Kidney (tissue), 14 donors: ENCODE results near the gene DRC3. TPM values are rescaled to one million over a fixed set of nuclear protein-coding genes. Genes with fewer than 3 reads are reported as not detected.
"Not testable (repeated sequence)": the region's sequence is repeated elsewhere in the genome, so short reads cannot be mapped to it uniquely, and the experiment has no call there.

Experiments used
- DNase-seq, 5 donors: peaks; one replicate each; pipeline ENCODE4 v3.0.0-alpha.2; 2013 to 2020
- FAIRE-seq: peaks from 2 replicates; lab custom pipeline; 2012; peaks lifted over from hg19 to GRCh38; lab: Jason Lieb, UNC
- H3K27ac ChIP-seq, 2 donors: one replicate each; pipeline ENCODE4 v1.7.0; 2013; ENCODE audit warnings: low read depth in 2 of 2, low read length in 2 of 2, inconsistent platforms in 1 of 2
- H3K27me3 ChIP-seq: one replicate; pipeline ENCODE4 v1.7.1; 2013; ENCODE audit warnings: low read length, inconsistent platforms; ENCODE audit not compliant: control insufficient read depth, insufficient read depth
- H3K36me3 ChIP-seq, 3 donors: one replicate each; pipeline versions ENCODE4 v1.7.0 to v1.7.1; 2013; ENCODE audit warnings: low read length in 3 of 3, control low read depth in 1 of 3, inconsistent platforms in 1 of 3; ENCODE audit not compliant: insufficient read depth in 3 of 3, control insufficient read depth in 2 of 3
- H3K4me1 ChIP-seq, 3 donors: one replicate each; pipeline versions ENCODE4 v1.7.0 to v1.7.1; 2013; ENCODE audit warnings: low read length in 3 of 3, inconsistent platforms in 1 of 3, low read depth in 1 of 3; ENCODE audit not compliant: control insufficient read depth in 2 of 3, insufficient read depth in 2 of 3
- H3K4me3 ChIP-seq, 3 donors: one replicate each; pipeline versions ENCODE4 v1.7.0 to v1.8.1; 2013; ENCODE audit warnings: low read length in 3 of 3, control low read depth in 1 of 3, inconsistent platforms in 1 of 3
- H3K9ac ChIP-seq, 3 donors: one replicate each; pipeline versions ENCODE4 v1.7.0 to v1.7.1; 2013; ENCODE audit warnings: low read length in 3 of 3, control low read depth in 1 of 3, inconsistent platforms in 1 of 3
- H3K9me3 ChIP-seq, 3 donors: one replicate each; pipeline versions ENCODE4 v1.7.0 to v1.7.1; 2013; ENCODE audit warnings: low read length in 3 of 3, control low read depth in 1 of 3, inconsistent platforms in 1 of 3; ENCODE audit not compliant: control insufficient read depth in 2 of 3, insufficient read depth in 1 of 3
- CTCF ChIP-seq: IDR thresholded peaks from 3 replicates; pipeline ENCODE4 v1.5.1; 2012; ENCODE audit warnings: mild to moderate bottlenecking, moderate library complexity, borderline replicate concordance; ENCODE audit not compliant: insufficient read depth; ENCODE audit errors: extremely low read depth
- intact Hi-C: fragments of 100-400 bp; cut with DNase I; formaldehyde crosslinking; loops from one replicate; pipeline ENCODE4 v1.11.1; 2022
- polyA plus RNA-seq: library from polyadenylated mRNA; stranded (reverse); fragments of 350-450 nt; fragmentation: Illumina TruSeq; extraction: RNeasy Lipid Tissue Mini Kit (QIAGEN cat#74804); gene quantifications from one replicate; pipeline ENCODE4 v1.2.3, GENCODE V29; 2014; ENCODE audit warnings: low read depth, low replicate concordance; ENCODE audit not compliant: insufficient read depth
- total RNA-seq: library from RNA; stranded (reverse); fragmentation: NEBNext Ultra II Directional; extraction: Animal tissue kit (Norgen Biotek cat#: 25700); gene quantifications from one replicate; pipeline ENCODE4 v1.2.1, GENCODE V29; 2021
- donor health status: control.
- donor health status: control.
- donor health status: control.
- donor health status: control.
- donor health status: control.
- donor health status: DM: yes; HTN: yes; CAD: no.
- donor health status: Normal renal cell carcinoma (clear cell type).

DRC3 gene
- total and polyA plus RNA-seq, 2 donors from 2014 or later, result 8.6 to 17.3 TPM

- H3K36me3 ChIP-seq, result no peaks in the 10 kb centered on the region
- DNase-seq (no peak), FAIRE-seq (no peak)
- no peak overlapping the region for H3K4me3 ChIP-seq
- intact Hi-C loops, result no loop called here
- H3K27ac ChIP-seq, result no peak overlapping the region
- H3K4me1 ChIP-seq, result peaks cover 0 to 3% (median 0%) of the 10 kb centered on the region in 3 donors
- H3K9ac ChIP-seq, result no peak overlapping the region
- no peak for TF ChIP-seq CTCF
- H3K27me3 ChIP-seq, result no peaks in the 10 kb centered on the region
- no peaks in the 10 kb centered on the region for H3K9me3 ChIP-seq
These were observed 21.9 kb upstream of the DRC3 start for GRCh38 chr17:17950806-17951205.

DNA sequence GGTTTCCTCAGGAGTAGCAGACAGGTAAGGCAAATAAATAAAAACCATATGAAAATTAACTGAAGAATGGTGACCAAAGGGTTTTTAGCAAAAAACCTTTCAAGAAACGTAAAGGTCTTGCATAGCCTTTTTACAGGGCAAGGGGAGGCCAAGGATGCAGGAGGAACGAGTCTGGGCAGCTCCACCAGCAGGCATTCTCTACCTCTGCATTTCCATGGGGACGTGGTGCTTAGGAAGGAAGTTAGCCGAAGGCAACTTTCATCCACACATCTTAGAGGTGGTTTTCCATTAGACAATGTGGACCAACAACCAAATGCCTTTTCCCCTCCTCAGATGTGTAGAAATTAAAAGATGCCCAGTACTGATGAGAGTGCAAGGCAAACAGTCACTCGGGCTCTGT, 21.1 kb upstream of the DRC3 start:
- FAIRE-seq (no peak), DNase-seq (no peak)
- Histone ChIP-seq H3K9me3 (no peaks in the 10 kb centered on the region), H3K36me3 (no peaks in the 10 kb centered on the region), H3K9ac (no peak overlapping the region), H3K4me3 (no peak overlapping the region), H3K27ac (no peak overlapping the region), H3K4me1 (peaks cover 0 to 3% (median 0%) of the 10 kb centered on the region in 3 donors), H3K27me3 (no peaks in the 10 kb centered on the region)
- TF ChIP-seq CTCF, result no peak
- intact Hi-C loops, result no loop called here

DNA sequence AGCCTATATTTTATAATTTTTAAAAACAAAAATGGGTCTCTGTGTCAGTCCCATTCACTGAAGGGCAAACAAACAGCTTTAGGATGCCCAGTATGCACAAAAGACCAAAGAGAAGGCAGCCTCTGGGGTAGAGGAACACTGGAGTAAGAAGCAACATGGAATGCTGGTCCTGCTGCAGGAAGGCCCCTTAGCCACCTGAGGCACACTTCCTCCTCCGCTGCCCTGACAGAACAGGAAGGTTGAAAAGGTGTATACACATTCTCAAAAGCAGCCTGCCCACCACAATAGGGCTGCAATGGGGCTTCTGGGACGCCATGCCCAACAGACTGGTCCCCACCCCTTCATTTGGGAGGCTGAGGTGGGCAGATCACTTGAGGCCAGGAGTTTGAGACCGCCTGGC, 20.0 kb upstream of the DRC3 start:
- Histone ChIP-seq H3K4me1 (peaks cover 0 to 3% (median 1%) of the 10 kb centered on the region in 3 donors), H3K9me3 (no peaks in the 10 kb centered on the region), H3K9ac (no peak overlapping the region), H3K4me3 (no peak overlapping the region), H3K27me3 (no peaks in the 10 kb centered on the region), H3K36me3 (no peaks in the 10 kb centered on the region), H3K27ac (no peak overlapping the region)
- intact Hi-C loops, result no loop called here
- no peak for FAIRE-seq
- no peak for TF ChIP-seq CTCF
- no peak for DNase-seq

- intact Hi-C loops, result no loop called here
- Histone ChIP-seq H3K4me3 (no peak overlapping the region), H3K36me3 (no peaks in the 10 kb centered on the region), H3K27ac (no peak overlapping the region), H3K4me1 (peaks cover 0 to 15% (median 14%) of the 10 kb centered on the region in 3 donors), H3K9me3 (no peaks in the 10 kb centered on the region), H3K9ac (no peak overlapping the region), H3K27me3 (no peaks in the 10 kb centered on the region)
- FAIRE-seq, result no peak
- DNase-seq, result no peak
- no peak for TF ChIP-seq CTCF
These were observed 18.6 kb upstream of the DRC3 start for GRCh38 chr17:17954079-17954478.

- H3K27me3 ChIP-seq, H3K4me3 ChIP-seq, intact Hi-C loops, H3K27ac ChIP-seq, FAIRE-seq, H3K36me3 ChIP-seq, H3K9ac ChIP-seq, DNase-seq, H3K9me3 ChIP-seq: not testable (repeated sequence)
- H3K4me1 ChIP-seq, result peaks cover 0 to 25% (median 20%) of the 10 kb centered on the region in 3 donors
These were observed 16.8 kb upstream of the DRC3 start for GRCh38 chr17:17955790-17956341.
